BLaER1 (cell line): ENCODE data around the gene NFAM1.

Source experiments
- H3K27ac ChIP-seq: shearing (Covaris generic); formaldehyde crosslinking; 2 replicates; pipeline ENCODE4 v1.8.1; 2022
- H3K27me3 ChIP-seq: shearing (Covaris generic); formaldehyde crosslinking; 2 replicates; pipeline ENCODE4 v1.8.1; 2022
- H3K36me3 ChIP-seq: shearing (Covaris generic); formaldehyde crosslinking; 2 replicates; pipeline ENCODE4 v1.8.1; 2022
- H3K4me1 ChIP-seq: shearing (Covaris generic); formaldehyde crosslinking; 2 replicates; pipeline ENCODE4 v1.8.1; 2022
- H3K4me2 ChIP-seq: shearing (Covaris generic); formaldehyde crosslinking; 2 replicates; pipeline ENCODE4 v1.8.1; 2022
- H3K4me3 ChIP-seq: shearing (Covaris generic); formaldehyde crosslinking; 2 replicates; pipeline ENCODE4 v1.8.1; 2022
- H3K9ac ChIP-seq: shearing (Covaris generic); formaldehyde crosslinking; 2 replicates; pipeline ENCODE4 v1.8.1; 2022
- H3K9me3 ChIP-seq: shearing (Covaris generic); formaldehyde crosslinking; 2 replicates; pipeline ENCODE4 v1.8.1; 2022
- H4K20me1 ChIP-seq: shearing (Covaris generic); formaldehyde crosslinking; 2 replicates; pipeline ENCODE4 v1.8.1; 2022
- Cebpa-rat ChIP-seq: shearing (Covaris generic); IDR thresholded peaks from 2 replicates; pipeline ENCODE4 v1.8.1; 2022

Gene NFAM1

GRCh38 chr22:42341779-42342178, 90.4 kb downstream of the NFAM1 start:
- Histone ChIP-seq H3K4me1 (peaks cover 81% of the 10 kb centered on the region), H3K36me3 (no peaks in the 10 kb centered on the region), H3K4me3 (no peak overlapping the region), H3K27me3 (no peaks in the 10 kb centered on the region), H4K20me1 (no peaks in the 10 kb centered on the region), H3K9ac (no peak overlapping the region), H3K27ac (no peak overlapping the region), H3K9me3 (no peaks in the 10 kb centered on the region), H3K4me2 (peak overlapping the region; percentile 86)
- no peak for TF ChIP-seq Cebpa-rat

- no peaks in the 10 kb centered on the region for H3K27me3 ChIP-seq
- H3K36me3 ChIP-seq = no peaks in the 10 kb centered on the region
- H3K4me3 ChIP-seq = peak overlapping the region; percentile 45
- H3K27ac ChIP-seq = 0 out of 2 replicates have a peak overlapping the region, but pooled peaks have one; percentile 16
- 0 out of 2 replicates have a peak overlapping the region, but pooled peaks have one; percentile 19 for H3K9ac ChIP-seq
- H3K4me1 ChIP-seq = peaks cover 84% of the 10 kb centered on the region
- TF ChIP-seq Cebpa-rat = no peak
- peak overlapping the region; percentile 86 for H3K4me2 ChIP-seq
- H3K9me3 ChIP-seq = no peaks in the 10 kb centered on the region
- no peaks in the 10 kb centered on the region for H4K20me1 ChIP-seq
Measured at GRCh38 chr22:42340829-42341383, 91.3 kb downstream of the NFAM1 start.

GRCh38 chr22:42340150-42340549, 92.1 kb downstream of the NFAM1 start:
- Histone ChIP-seq H3K27me3 (no peaks in the 10 kb centered on the region), H4K20me1 (no peaks in the 10 kb centered on the region), H3K4me2 (peak overlapping the region; percentile 86), H3K36me3 (no peaks in the 10 kb centered on the region), H3K4me3 (no peak overlapping the region), H3K9me3 (no peaks in the 10 kb centered on the region), H3K4me1 (peaks cover 90% of the 10 kb centered on the region), H3K9ac (no peak overlapping the region), H3K27ac (no peak overlapping the region)
- no peak for TF ChIP-seq Cebpa-rat

GRCh38 chr22:42338479-42338878, 93.7 kb downstream of the NFAM1 start:
- H3K4me2 ChIP-seq = peak overlapping the region; percentile 86
- H3K27me3 ChIP-seq = no peaks in the 10 kb centered on the region
- no peak for TF ChIP-seq Cebpa-rat
- peaks cover 9% of the 10 kb centered on the region for H4K20me1 ChIP-seq
- no peaks in the 10 kb centered on the region for H3K36me3 ChIP-seq
- no peaks in the 10 kb centered on the region for H3K9me3 ChIP-seq
- H3K4me1 ChIP-seq = peaks cover 95% of the 10 kb centered on the region
- peak overlapping the region; percentile 79 for H3K27ac ChIP-seq
- peak overlapping the region; percentile 29 for H3K4me3 ChIP-seq
- peak overlapping the region; percentile 51; the same call in 1 of the 2 replicates for H3K9ac ChIP-seq

- Histone ChIP-seq H3K4me1 (peaks cover 99% of the 10 kb centered on the region), H3K36me3 (no peaks in the 10 kb centered on the region), H3K27ac (peak overlapping the region; percentile 79), H3K4me2 (peak overlapping the region; percentile 86), H3K4me3 (0 out of 2 replicates have a peak overlapping the region, but pooled peaks have one; percentile 29), H3K27me3 (no peaks in the 10 kb centered on the region), H3K9me3 (no peaks in the 10 kb centered on the region), H3K9ac (peak overlapping the region; percentile 51; the same call in 1 of the 2 replicates), H4K20me1 (peaks cover 20% of the 10 kb centered on the region)
- no peak for TF ChIP-seq Cebpa-rat
Measured at GRCh38 chr22:42337356-42337755, 94.8 kb downstream of the NFAM1 start.

- peaks cover 99% of the 10 kb centered on the region for H3K4me1 ChIP-seq
- H3K27ac ChIP-seq = peak overlapping the region; percentile 79; the same call in 1 of the 2 replicates
- no peaks in the 10 kb centered on the region for H3K36me3 ChIP-seq
- no peak overlapping the region for H3K4me3 ChIP-seq
- peak overlapping the region; percentile 86 for H3K4me2 ChIP-seq
- H4K20me1 ChIP-seq = peaks cover 27% of the 10 kb centered on the region
- H3K9ac ChIP-seq = 0 out of 2 replicates have a peak overlapping the region, but pooled peaks have one; percentile 51
- peak; percentile 78; the same call in 1 of the 2 replicates for TF ChIP-seq Cebpa-rat
- H3K9me3 ChIP-seq = no peaks in the 10 kb centered on the region
- H3K27me3 ChIP-seq = no peaks in the 10 kb centered on the region
Measured at GRCh38 chr22:42336527-42337227, 95.5 kb downstream of the NFAM1 start.

- Histone ChIP-seq H3K9ac (0 out of 2 replicates have a peak overlapping the region, but pooled peaks have one; percentile 1), H3K4me1 (peaks cover 99% of the 10 kb centered on the region), H4K20me1 (peaks cover 35% of the 10 kb centered on the region), H3K27me3 (no peaks in the 10 kb centered on the region), H3K4me2 (peak overlapping the region; percentile 23; the same call in 1 of the 2 replicates), H3K9me3 (no peaks in the 10 kb centered on the region), H3K36me3 (no peaks in the 10 kb centered on the region), H3K27ac (0 out of 2 replicates have a peak overlapping the region, but pooled peaks have one; percentile 8), H3K4me3 (no peak overlapping the region)
- no peak for TF ChIP-seq Cebpa-rat
Measured at GRCh38 chr22:42335839-42336378, 96.3 kb downstream of the NFAM1 start.

GRCh38 chr22:42334875-42335512, 97.2 kb downstream of the NFAM1 start:
- H3K9ac ChIP-seq = 0 out of 2 replicates have a peak overlapping the region, but pooled peaks have one; percentile 1
- no peak overlapping the region for H3K4me3 ChIP-seq
- no peak overlapping the region for H3K4me2 ChIP-seq
- H3K27ac ChIP-seq = no peak overlapping the region
- no peaks in the 10 kb centered on the region for H3K27me3 ChIP-seq
- no peaks in the 10 kb centered on the region for H3K9me3 ChIP-seq
- no peaks in the 10 kb centered on the region for H3K36me3 ChIP-seq
- H4K20me1 ChIP-seq = peaks cover 44% of the 10 kb centered on the region
- H3K4me1 ChIP-seq = peaks cover 99% of the 10 kb centered on the region
- no peak for TF ChIP-seq Cebpa-rat

- no peaks in the 10 kb centered on the region for H3K9me3 ChIP-seq
- H3K4me3 ChIP-seq = no peak overlapping the region
- H3K36me3 ChIP-seq = no peaks in the 10 kb centered on the region
- H3K4me1 ChIP-seq = peaks cover 99% of the 10 kb centered on the region
- H3K27me3 ChIP-seq = no peaks in the 10 kb centered on the region
- no peak overlapping the region for H3K9ac ChIP-seq
- TF ChIP-seq Cebpa-rat = no peak
- H3K4me2 ChIP-seq = no peak overlapping the region
- H3K27ac ChIP-seq = 0 out of 2 replicates have a peak overlapping the region, but pooled peaks have one; percentile 6
- H4K20me1 ChIP-seq = peaks cover 58% of the 10 kb centered on the region
Measured at GRCh38 chr22:42333544-42333943, 98.7 kb downstream of the NFAM1 start.
